Stimulated activated CD4-positive, alpha-beta T cell treated with anti-CD3 and anti-CD28 coated beads, Interleukin-15, amount 100 ng/mL, for 48 hours (primary cell): Measurements from ENCODE around the gene PLEKHA4.
"Not testable (repeated sequence)": the region's sequence is repeated elsewhere in the genome, so short reads cannot be mapped to it uniquely, and the experiment has no call there.

ENCODE experiments used
- DNase-seq, 2 donors: peaks; one replicate each; pipeline ENCODE4 v3.0.0-alpha.2; 2020; ENCODE audit warnings: low read depth in 2 of 2

Gene PLEKHA4

GRCh38 chr19:48868114-48868886 is at the start of gene PLEKHA4:
TSS of gene PLEKHA4 (minus strand) at chr19:48868617. CDS start at chr19:48867620, 997 bp downstream.
- no peak for DNase-seq

- no peak for DNase-seq
Measured at GRCh38 chr19:48918071-48918470, 49.7 kb upstream of the PLEKHA4 start.

DNA sequence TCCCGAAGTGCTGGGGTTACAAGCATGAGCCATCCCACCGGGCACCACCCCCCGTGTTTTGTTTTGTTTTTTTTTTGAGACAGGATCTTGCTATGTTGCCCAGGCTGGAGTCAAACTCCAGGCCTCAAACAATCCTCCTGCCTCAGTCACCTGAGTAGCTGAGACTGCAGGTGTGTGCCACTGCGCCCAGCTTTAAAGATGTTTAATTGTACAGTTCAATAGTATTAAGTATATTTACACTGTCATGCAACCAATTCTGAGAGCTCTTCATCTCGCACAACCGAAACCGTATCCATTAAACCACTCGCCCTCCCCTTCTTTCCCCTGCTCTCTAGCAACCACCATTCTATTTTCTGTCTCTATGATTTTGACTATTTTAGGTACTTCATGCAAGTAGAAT is 47.3 kb upstream of the PLEKHA4 start:
- DNase-seq: no peak

GRCh38 chr19:48914181-48914580 is 45.8 kb upstream of the PLEKHA4 start:
- DNase-seq: no peak

DNA sequence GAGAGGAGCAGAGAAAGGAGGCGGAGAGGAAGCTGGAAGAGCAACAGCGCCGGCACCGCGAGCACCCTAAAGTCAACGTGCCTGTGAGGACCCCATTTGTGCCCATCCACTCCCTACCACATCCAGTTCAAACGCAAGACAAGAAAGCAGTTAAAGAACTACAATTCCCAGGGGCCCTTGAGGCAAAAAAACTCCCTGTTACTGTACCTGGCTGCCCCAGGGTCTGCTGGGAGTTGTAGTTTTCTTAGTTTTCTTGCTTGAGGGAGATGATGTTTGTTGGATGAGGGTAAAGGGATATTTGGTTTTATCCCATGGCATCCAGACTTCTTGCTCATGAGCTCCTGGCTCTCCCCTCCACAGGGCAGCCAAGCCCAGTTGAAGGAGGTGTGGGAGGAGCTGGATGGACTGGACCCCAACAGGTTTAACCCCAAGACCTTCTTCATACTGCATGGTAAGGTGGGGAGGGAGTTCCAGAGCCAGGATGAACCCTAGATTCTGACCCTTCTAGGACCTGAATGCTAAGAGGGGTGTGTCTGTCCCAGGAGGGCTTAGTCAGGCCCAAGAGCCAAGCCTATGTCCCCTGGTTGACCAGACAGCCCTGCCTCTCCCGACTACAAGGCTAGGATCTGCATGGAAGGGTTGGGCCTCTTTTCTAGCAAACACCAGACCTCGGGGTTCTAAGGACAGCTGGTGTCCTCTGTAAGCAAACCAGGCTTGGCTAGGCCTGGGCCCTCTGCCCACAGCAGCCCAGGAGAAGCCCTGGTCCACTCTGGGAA is 44.9 kb upstream of the PLEKHA4 start:
- DNase-seq: no peak

- DNase-seq: no peak
Measured at GRCh38 chr19:48910803-48911202, 42.4 kb upstream of the PLEKHA4 start.

- DNase-seq: not testable (repeated sequence)
Measured at GRCh38 chr19:48909424-48910077, 41.1 kb upstream of the PLEKHA4 start.

- no peak for DNase-seq
Measured at GRCh38 chr19:48907671-48908070, 39.3 kb upstream of the PLEKHA4 start.

DNA sequence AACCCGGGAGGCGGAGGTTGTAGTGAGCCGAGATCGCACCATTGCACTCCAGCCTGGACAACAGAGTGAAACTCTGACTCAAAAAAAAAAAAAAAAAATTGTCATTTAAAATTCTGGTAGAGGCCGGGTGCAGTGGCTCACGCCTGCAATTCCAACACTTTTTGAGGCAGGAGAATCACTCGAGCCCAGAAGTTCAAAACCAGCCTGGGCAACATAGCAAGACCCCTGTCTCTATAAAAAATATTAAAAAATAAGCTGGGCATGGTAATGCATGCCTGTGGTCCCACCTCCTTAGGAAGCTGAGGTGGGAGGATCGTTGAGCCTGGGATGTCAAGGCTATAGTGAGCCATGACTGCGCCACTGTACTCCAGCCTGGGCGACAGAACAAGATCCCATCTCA is 37.9 kb upstream of the PLEKHA4 start:
- DNase-seq: no peak

- DNase-seq: no peak
Measured at GRCh38 chr19:48905664-48906063, 37.2 kb upstream of the PLEKHA4 start.

DNA sequence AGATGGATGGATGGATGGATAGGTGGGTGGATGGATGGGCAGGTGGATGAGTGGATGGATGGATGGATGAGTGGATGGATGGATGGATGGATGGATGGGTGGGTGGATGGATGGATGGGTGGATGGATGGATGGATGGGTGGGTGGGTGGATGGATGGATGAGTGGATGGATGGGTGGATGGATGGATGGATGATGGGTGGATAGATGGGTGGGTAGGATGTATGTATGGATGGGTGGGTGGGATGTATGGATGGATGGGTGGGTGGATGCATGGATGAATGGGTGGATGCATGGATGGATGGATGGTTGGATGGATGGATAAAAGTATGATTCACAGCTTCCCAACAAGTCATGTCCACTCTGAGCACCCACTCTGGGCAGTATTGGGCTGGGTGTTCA is 35.4 kb upstream of the PLEKHA4 start:
- not testable (repeated sequence) for DNase-seq

- DNase-seq: not testable (repeated sequence)
Measured at GRCh38 chr19:48902291-48902690, 33.9 kb upstream of the PLEKHA4 start.

DNA sequence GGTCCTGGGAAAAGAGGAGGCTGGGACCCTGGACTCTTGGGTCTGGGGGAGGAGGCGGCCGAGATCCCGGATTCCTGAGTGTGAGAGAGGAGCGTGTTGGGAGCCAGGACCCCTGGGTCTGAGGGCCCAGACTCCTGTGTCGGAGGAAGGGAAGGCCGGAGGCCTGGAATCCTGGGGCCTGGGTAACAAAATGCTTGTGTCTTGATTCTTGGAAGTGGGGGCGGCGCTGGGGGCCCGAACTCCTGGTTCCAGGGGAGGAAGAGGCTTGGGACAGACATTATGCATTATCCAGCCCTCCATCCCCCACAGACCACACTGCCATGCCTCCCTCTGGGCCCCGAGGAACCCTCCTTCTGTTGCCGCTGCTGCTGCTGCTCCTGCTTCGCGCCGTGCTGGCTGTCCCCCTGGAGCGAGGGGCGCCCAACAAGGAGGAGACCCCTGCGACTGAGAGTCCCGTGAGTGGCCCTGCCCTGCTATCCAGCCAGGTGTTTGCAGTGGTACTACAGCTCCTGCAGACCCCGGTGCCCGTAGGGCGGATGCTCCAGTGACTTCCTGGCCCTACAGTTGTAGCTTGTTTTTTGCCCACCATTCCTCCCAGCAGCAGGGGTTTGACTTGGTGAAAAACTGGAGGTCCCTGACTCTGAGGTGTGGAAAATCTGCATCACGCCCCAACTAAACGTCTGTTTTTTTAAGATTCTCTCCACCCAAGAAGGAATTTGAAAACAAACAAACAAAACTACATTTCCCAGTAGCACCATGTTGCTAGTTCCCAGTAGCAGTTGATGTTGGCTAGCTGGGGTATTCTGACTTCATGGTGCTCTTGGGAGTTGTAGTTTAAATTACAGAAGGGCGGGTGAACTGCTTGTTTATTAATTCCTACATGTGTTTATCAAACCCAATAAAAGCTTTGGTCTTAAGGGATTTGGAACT is 32.3 kb upstream of the PLEKHA4 start:
- DNase-seq: no peak

DNA sequence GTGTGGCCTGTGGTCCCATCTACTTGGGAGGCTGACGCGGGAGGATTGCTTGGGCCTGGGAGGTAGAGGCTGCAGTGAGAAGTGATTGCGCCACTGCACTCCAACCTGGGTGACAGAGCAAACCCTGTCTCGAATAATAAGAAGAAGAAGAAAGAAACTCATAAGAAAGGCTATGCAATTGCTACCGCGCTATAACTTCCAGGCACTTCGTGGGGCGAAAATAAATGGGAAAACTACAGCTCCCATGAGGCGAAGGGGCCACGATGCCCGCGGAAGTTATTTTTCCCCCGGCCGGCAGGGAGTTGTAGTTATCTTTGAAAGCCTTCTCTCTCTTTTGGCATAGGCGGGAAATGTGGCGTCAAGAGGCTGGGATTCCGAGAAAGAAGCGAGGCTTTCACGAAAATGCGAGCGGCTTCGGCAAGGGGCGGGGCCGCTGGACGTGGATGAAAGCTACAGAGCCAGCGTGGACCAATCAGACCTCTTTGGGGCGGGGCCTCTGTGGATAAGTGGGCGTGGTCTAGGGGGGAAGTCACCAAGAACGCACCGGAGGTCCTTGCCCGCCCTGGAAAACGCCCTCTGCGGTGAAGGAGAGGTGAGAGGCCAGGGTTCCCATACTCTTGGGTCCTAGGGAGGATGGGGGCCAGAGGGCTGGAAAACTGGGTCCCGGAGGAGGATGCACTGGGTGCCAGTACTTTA is 31.5 kb upstream of the PLEKHA4 start, which contains the start of gene NUCB1:
NUCB1 (plus strand) TSS at position 532 of the 696 bp plus-strand sequence. CDS start 485 bp downstream, outside the sequence.
- peak; percentile 98 to 100 for DNase-seq

DNA sequence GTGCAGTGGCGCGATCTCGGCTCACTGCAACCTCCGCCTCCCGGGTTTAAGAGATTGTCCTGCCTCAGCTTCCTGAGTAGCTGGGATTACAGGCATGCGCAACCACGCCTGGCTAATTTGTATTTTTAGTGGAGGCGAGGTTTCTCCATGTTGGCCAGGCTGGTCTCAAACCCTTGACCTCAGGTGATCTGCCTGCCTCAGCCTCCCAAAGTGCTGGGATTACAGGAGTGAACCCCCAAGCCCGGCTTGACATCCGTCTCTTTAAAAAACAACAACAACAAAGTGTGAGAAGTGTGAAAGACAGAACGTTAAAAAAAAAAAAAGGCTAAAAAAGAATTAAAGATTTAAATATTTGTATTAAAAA is 31.0 kb upstream of the PLEKHA4 start:
- not testable (repeated sequence) for DNase-seq

DNA sequence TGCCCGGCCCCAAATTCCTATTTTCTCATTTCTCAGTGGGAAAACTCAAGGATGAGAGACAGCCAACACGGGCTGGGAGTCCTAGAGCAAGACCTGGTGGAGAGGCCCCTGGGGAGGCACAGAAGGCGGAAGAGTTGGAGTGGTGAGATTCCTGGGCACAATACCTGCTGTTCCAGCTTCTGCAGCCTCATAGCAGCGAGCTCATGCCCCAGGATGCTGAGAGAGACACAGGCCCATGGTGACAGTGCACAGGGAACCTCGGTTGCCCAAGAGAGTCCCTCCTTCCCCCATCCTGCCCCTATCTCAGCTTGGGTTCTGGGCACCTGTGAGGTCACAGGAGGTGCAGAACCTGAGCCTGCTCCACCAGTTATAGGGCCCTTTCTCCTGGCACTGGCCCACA is 28.8 kb upstream of the PLEKHA4 start:
- DNase-seq: no peak

DNA sequence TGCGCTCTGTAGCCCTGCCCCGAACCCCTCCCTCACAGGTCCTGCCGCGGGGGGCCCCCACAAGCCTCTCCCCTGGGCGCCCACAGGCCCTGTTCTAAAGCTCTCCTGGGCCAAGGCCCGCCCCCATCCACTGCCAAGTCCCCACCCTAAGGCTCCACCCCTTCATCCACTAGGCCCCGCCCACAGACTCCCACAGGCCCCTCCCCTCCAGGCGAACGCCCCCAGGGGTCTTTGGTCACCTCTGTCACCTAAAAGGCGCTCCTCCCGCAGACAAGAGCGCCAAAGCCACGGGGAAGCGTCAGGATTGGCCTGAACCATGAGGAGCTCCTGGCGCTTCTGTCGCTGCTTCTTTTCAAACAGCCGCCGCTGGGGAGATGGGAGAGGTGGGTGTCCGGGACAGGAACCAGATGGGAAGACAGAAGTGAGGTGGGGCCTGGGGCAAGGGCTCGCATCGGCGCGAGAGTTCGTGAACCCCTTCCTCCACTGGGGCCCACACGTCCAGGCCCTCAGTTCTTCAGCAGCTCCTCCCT is 27.8 kb upstream of the PLEKHA4 start:
- peak in 1 of 2 donors; percentile 49 for DNase-seq

DNA sequence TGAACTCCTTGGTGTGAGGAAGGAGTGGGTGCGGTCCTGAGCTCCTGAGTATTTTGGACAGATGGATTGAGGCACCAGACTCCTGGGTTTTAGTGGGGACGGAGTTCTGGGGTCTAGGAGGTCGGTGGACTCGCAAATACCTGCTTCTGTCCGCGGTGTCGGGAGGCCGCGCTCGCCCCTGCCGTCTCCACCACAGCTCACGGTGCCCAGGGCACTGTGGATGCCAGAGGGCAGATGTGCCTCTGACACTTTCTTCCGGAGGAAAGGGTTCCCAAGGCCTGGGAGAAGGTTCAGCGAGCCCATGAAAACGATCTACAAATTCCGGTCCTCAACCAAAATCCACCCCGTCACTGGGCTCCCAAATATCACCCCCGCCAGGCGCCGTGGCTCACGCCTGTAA is 26.8 kb upstream of the PLEKHA4 start:
- DNase-seq: no peak

- no peak for DNase-seq
Measured at GRCh38 chr19:48890551-48890950, 22.1 kb upstream of the PLEKHA4 start.

DNA sequence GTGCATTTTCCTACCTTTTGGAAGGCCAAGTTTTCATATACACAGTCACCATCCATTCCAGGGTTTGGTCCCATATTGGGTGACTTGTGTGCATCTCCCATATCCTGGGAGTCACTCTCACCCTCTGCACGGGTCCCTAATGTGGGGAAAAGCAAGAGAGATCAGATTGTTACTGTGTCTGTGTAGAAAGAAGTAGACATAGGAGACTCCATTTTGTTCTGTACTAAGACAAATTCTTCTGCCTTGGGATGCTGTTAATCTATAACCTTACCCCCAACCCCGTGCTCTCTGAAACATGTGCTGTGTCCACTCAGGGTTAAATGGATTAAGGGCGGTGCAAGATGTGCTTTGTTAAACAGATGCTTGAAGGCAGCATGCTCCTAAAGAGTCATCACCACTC is 21.1 kb upstream of the PLEKHA4 start:
- not testable (repeated sequence) for DNase-seq
